Psoas muscle (tissue), 8 donors: ENCODE data around the gene SURF6. TPM values are rescaled to one million over a fixed set of nuclear protein-coding genes. Genes with fewer than 3 reads are reported as not detected.
"Not testable (repeated sequence)": the region's sequence is repeated elsewhere in the genome, so short reads cannot be mapped to it uniquely, and the experiment has no call there.

Experiments
- ATAC-seq, 4 donors: fragments of 200-7000 bp; cut with Tn5 transposase; one replicate each; pipeline ENCODE4 v1.9.1; 2020; ENCODE audit warnings: moderate library complexity in 3 of 4, mild to moderate bottlenecking in 2 of 4
- DNase-seq, 2 donors: peaks; one replicate each; pipeline ENCODE4 v3.0.0-alpha.2; 2020
- H3K27ac ChIP-seq: fragments of 200-600 bp; one replicate; pipeline ENCODE4 v1.8.0; 2022
- H3K27me3 ChIP-seq, 3 donors: fragments of 200-600 bp in 1 of 3; one replicate each; pipeline versions ENCODE4 v1.6.1 to v1.8.0; 2013 to 2022; ENCODE audit warnings: low read length in 2 of 3, mild to moderate bottlenecking in 2 of 3, moderate library complexity in 1 of 3; ENCODE audit not compliant: insufficient read depth in 3 of 3
- H3K36me3 ChIP-seq, 2 donors: fragments of 200-600 bp in 1 of 2; one replicate each; pipeline versions ENCODE4 v1.6.1 to v1.8.0; 2013 to 2022; ENCODE audit warnings: low read depth in 1 of 2, mild to moderate bottlenecking in 1 of 2, moderate library complexity in 1 of 2; ENCODE audit not compliant: insufficient read depth in 1 of 2
- H3K4me1 ChIP-seq: fragments of 200-600 bp; one replicate; pipeline ENCODE4 v1.8.0; 2022
- H3K4me3 ChIP-seq: fragments of 200-600 bp; one replicate; pipeline ENCODE4 v1.8.0; 2022; ENCODE audit warnings: mild to moderate bottlenecking
- H3K9me3 ChIP-seq: fragments of 200-600 bp; one replicate; pipeline ENCODE4 v1.8.0; 2022
- WGBS, 3 donors: extraction: QIAGEN DNeasy Blood & Tissue Kit; methylation state at CpG; one replicate each; pipeline versions ENCODE4 v1.1.6 to v1.1.7; 2013; 5-methylcytosine and 5-hydroxymethylcytosine counted together
- intact Hi-C, 2 donors: fragments of 100-400 bp; cut with DNase I; formaldehyde crosslinking; loops; one replicate each; pipeline versions ENCODE4 v1.11.0 to v1.14.2; 2022
- polyA plus RNA-seq, 3 donors: library from polyadenylated mRNA; stranded (reverse); fragments of 200-250 nt; gene quantifications; one replicate each; pipeline ENCODE4 v1.2.3, GENCODE V29; 2013
- total RNA-seq, 4 donors: library from RNA; stranded (reverse); fragmentation: NEBNext Ultra II Directional in 2 of 4; extraction: Animal tissue kit (Norgen Biotek cat#: 25700) in 2 of 4; gene quantifications; one replicate each; pipeline versions ENCODE4 v1.2.1 to v1.2.4, GENCODE V29; 2021 to 2023
- TF ChIP-seq, protein P1 (sequence below): fragments of 200-600 bp; IDR thresholded peaks from one replicate; pipeline ENCODE4 v1.8.0; 2022; ENCODE audit warnings: antibody characterized with exemption
- donor health status: healthy with polysubstance abuse.
- donor health status: DM: no; HTN: no; CAD: no; lungs with moderate emphysema.
- donor health status: Bipolar disorder and iron deficiency.
- donor health status: healthy.
- donor health status: DM: yes; HTN: yes; CAD: no.
- donor health status: DM: no; HTN: no; CAD: no.
- donor health status: DM: no; HTN: no; CAD: no.
- donor health status: DM: yes; HTN: yes; CAD: no.

Gene SURF6
- total and polyA plus RNA-seq, 7 donors, result 11.4 to 43.0 (median 27.3) TPM

DNA sequence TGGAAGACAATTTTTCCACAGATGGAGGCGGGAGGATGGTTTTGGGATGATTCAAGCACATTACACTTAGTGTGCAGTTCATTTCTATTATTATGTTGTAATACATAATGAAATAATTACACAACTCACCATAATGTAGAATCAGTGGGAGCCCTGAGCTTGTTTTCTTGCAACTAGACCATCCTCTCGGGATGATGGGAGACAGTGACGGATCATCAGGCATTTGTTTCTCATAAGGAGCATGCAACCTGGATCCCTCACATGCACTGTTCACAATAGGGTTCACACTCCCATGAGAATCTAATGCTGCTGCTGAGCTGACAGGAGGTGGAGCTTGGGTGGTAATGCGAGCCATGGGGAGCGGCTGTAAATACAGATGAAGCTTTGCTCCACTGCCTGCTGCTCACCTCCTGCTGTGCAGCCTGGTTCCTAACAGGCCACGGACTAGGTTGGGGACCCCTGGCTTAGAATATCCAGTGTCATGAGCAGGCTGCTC lies 41.8 kb upstream of the SURF6 start:
- DNase-seq (no peak), ATAC-seq (no peak)
- no peak overlapping the region for H3K4me3 ChIP-seq
- intact Hi-C loops, result loop anchor here (2.0 to 5.0 kb wide), 2 partner anchors 27 to 40 kb away; partner anchors contain the start of gene SURF6 (in 1 of the 2)
- no peak overlapping the region for H3K27ac ChIP-seq
- 58 to 75% (median 65%) methylated on average over 6 of the region's 6 CpGs for WGBS, 3 donors
- TF ChIP-seq, protein P1, sequence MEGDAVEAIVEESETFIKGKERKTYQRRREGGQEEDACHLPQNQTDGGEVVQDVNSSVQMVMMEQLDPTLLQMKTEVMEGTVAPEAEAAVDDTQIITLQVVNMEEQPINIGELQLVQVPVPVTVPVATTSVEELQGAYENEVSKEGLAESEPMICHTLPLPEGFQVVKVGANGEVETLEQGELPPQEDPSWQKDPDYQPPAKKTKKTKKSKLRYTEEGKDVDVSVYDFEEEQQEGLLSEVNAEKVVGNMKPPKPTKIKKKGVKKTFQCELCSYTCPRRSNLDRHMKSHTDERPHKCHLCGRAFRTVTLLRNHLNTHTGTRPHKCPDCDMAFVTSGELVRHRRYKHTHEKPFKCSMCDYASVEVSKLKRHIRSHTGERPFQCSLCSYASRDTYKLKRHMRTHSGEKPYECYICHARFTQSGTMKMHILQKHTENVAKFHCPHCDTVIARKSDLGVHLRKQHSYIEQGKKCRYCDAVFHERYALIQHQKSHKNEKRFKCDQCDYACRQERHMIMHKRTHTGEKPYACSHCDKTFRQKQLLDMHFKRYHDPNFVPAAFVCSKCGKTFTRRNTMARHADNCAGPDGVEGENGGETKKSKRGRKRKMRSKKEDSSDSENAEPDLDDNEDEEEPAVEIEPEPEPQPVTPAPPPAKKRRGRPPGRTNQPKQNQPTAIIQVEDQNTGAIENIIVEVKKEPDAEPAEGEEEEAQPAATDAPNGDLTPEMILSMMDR, result no peak
- no peaks in the 10 kb centered on the region for H3K9me3 ChIP-seq
- H3K27me3 ChIP-seq, result no peaks in the 10 kb centered on the region
- no peaks in the 10 kb centered on the region for H3K36me3 ChIP-seq
- peaks cover 24% of the 10 kb centered on the region for H3K4me1 ChIP-seq

- not testable (repeated sequence) for H3K27ac ChIP-seq, H3K27me3 ChIP-seq, H3K36me3 ChIP-seq, H3K9me3 ChIP-seq, ATAC-seq, DNase-seq, H3K4me3 ChIP-seq
- intact Hi-C loops, result loop anchor here (2.0 to 5.0 kb wide), 2 partner anchors 28 to 40 kb away; partner anchors contain the start of gene SURF6 (in 1 of the 2)
- H3K4me1 ChIP-seq, result peaks cover 29% of the 10 kb centered on the region
- 88 to 94% (median 89%) methylated on average over 14 of the region's 14 CpGs for WGBS, 3 donors
Observed at GRCh38 chr9:133377280-133377679, 41.3 kb upstream of the SURF6 start.

GRCh38 chr9:133375724-133376654 lies 40.0 kb upstream of the SURF6 start, which contains the start of the genes STKLD1 and SURF4:
STKLD1 (plus strand) TSS chr9:133376366; CDS start chr9:133376474, 108 bp downstream.
SURF4 (minus strand) TSS chr9:133376060; CDS start chr9:133375969, 91 bp downstream.
- peak within 1 kb of the TSS; percentile 100 for H3K4me3 ChIP-seq
- ATAC-seq (peak; percentile 96 to 98 (median 98)), DNase-seq (peak; percentile 96 to 98)
- TF ChIP-seq, protein P1, result no peak
- peaks cover 0 to 3% of the 10 kb centered on the region in 2 donors for H3K36me3 ChIP-seq
- H3K27me3 ChIP-seq, result no peaks in the 10 kb centered on the region
- no peaks in the 10 kb centered on the region for H3K9me3 ChIP-seq
- WGBS, 3 donors, result 0 to 1% (median 0%) methylated on average over 50 to 120 of the region's 120 CpGs
- intact Hi-C loops, result loop anchor here (2.0 to 5.0 kb wide), 3 partner anchors 23 to 39 kb away; partner anchors contain the start of gene SURF6 (in 1 of the 2)
- peaks cover 41% of the 10 kb centered on the region for H3K4me1 ChIP-seq
- peak within 1 kb of the TSS; percentile 97 for H3K27ac ChIP-seq

GRCh38 chr9:133375116-133375723 lies 39.2 kb upstream of the SURF6 start:
- peak overlapping the region; percentile 100 for H3K4me3 ChIP-seq
- ATAC-seq, result peak in 2 of 4 donors; percentile 15 to 24
- DNase-seq, result peak in 1 of 2 donors; percentile 57
- intact Hi-C loops, result loop anchor here (2.0 to 5.0 kb wide), 2 partner anchors 22 to 38 kb away; partner anchors contain the start of gene SURF6 (in 1 of the 2)
- peaks cover 0 to 11% of the 10 kb centered on the region in 2 donors for H3K36me3 ChIP-seq
- H3K27me3 ChIP-seq, result no peaks in the 10 kb centered on the region
- TF ChIP-seq, protein P1, result no peak
- H3K4me1 ChIP-seq, result peaks cover 48% of the 10 kb centered on the region
- no peaks in the 10 kb centered on the region for H3K9me3 ChIP-seq
- 1% methylated on average over 35 to 39 of the region's 39 CpGs for WGBS, 3 donors
- peak overlapping the region; percentile 97 for H3K27ac ChIP-seq
